NB4 (cell line): Measurements from ENCODE around the gene TULP4.

Source experiments
- MYC ChIP-seq: IDR thresholded peaks from 2 replicates; pipeline ENCODE4 v1.6.1; 2011; ENCODE audit warnings: low read depth, low read length
- POLR2A ChIP-seq: IDR thresholded peaks from 2 replicates; pipeline ENCODE4 v1.6.1; 2011; ENCODE audit warnings: mild to moderate bottlenecking; ENCODE audit not compliant: insufficient read length; ENCODE audit errors: extremely low read depth
- TF ChIP-seq, protein P1 (sequence below): IDR thresholded peaks from one replicate; pipeline ENCODE4 v1.5.1; 2012; ENCODE audit warnings: low read depth, low read length

- TF ChIP-seq, protein P1, sequence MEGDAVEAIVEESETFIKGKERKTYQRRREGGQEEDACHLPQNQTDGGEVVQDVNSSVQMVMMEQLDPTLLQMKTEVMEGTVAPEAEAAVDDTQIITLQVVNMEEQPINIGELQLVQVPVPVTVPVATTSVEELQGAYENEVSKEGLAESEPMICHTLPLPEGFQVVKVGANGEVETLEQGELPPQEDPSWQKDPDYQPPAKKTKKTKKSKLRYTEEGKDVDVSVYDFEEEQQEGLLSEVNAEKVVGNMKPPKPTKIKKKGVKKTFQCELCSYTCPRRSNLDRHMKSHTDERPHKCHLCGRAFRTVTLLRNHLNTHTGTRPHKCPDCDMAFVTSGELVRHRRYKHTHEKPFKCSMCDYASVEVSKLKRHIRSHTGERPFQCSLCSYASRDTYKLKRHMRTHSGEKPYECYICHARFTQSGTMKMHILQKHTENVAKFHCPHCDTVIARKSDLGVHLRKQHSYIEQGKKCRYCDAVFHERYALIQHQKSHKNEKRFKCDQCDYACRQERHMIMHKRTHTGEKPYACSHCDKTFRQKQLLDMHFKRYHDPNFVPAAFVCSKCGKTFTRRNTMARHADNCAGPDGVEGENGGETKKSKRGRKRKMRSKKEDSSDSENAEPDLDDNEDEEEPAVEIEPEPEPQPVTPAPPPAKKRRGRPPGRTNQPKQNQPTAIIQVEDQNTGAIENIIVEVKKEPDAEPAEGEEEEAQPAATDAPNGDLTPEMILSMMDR: no peak
- TF ChIP-seq MYC (no peak), POLR2A (no peak)
These were observed 207.0 kb downstream of the TULP4 start for GRCh38 chr6:158519300-158519699.
